Stimulated activated naive CD8-positive, alpha-beta T cell treated with anti-CD3 and anti-CD28 coated beads, Interleukin-15, Interleukin-2, amounts not matched to agents 100 U/mL and 50 U/mL, for 24 hours (primary cell): ENCODE measurements around the gene ZNF579.

Experiments used
- ATAC-seq: fragments of 150-1000 bp; cut with Tn5 transposase; one replicate; pipeline ENCODE4 v1.10.0; 2021
- DNase-seq: peaks from one replicate; pipeline ENCODE4 v3.0.0; 2021

Gene ZNF579

GRCh38 chr19:55611983-55612645 is 31.5 kb upstream of the ZNF579 start:
- DNase-seq (no peak), ATAC-seq (no peak)

GRCh38 chr19:55611300-55611982 is 30.8 kb upstream of the ZNF579 start:
- DNase-seq: no peak
- no peak for ATAC-seq

GRCh38 chr19:55609326-55609725 is 28.7 kb upstream of the ZNF579 start:
- ATAC-seq: no peak
- DNase-seq: no peak

GRCh38 chr19:55606817-55607216 is 26.2 kb upstream of the ZNF579 start:
- no peak for DNase-seq
- ATAC-seq: no peak

GRCh38 chr19:55606471-55606787 is 25.8 kb upstream of the ZNF579 start:
- ATAC-seq (no peak), DNase-seq (no peak)

- ATAC-seq: peak; percentile 55
- peak; percentile 79 for DNase-seq
Measured at GRCh38 chr19:55605637-55606470, 25.2 kb upstream of the ZNF579 start, which contains the start of gene ZNF865. Gene ZNF865 (plus strand): TSS chr19:55605647. CDS start chr19:55613619, 7,972 bp downstream.

GRCh38 chr19:55605207-55605636 is 24.6 kb upstream of the ZNF579 start:
- peak; percentile 79 for ATAC-seq
- DNase-seq: peak; percentile 99

GRCh38 chr19:55603581-55604292 is 23.1 kb upstream of the ZNF579 start:
- ATAC-seq: no peak
- DNase-seq: no peak

- DNase-seq (no peak), ATAC-seq (no peak)
Measured at GRCh38 chr19:55603115-55603514, 22.5 kb upstream of the ZNF579 start.

GRCh38 chr19:55602104-55603001 is 21.7 kb upstream of the ZNF579 start:
- ATAC-seq (no peak), DNase-seq (no peak)

GRCh38 chr19:55601084-55601483 is 20.4 kb upstream of the ZNF579 start:
- no peak for ATAC-seq
- DNase-seq: no peak

GRCh38 chr19:55600662-55601028 is 20.0 kb upstream of the ZNF579 start:
- ATAC-seq (no peak), DNase-seq (no peak)

- peak; percentile 44 for ATAC-seq
Measured at GRCh38 chr19:55599842-55600661, 19.4 kb upstream of the ZNF579 start, which contains the start of gene ZNF524. Gene ZNF524 (plus strand): TSS chr19:55600288. CDS start chr19:55602113, 1,825 bp downstream.

GRCh38 chr19:55599468-55599841 is 18.8 kb upstream of the ZNF579 start, which contains the start of gene FIZ1:
Gene FIZ1 (minus strand): TSS chr19:55599517. CDS start chr19:55597865, 1,652 bp downstream.
- ATAC-seq (peak; percentile 70), DNase-seq (peak; percentile 96)

More at GRCh38 chr19:55599842-55600661, 19.4 kb upstream of the ZNF579 start, which contains the start of gene ZNF524:
- peak; percentile 87 for DNase-seq

GRCh38 chr19:55598719-55599467 is 18.2 kb upstream of the ZNF579 start:
- ATAC-seq: peak; percentile 77
- DNase-seq: peak; percentile 96

- no peak for ATAC-seq
- DNase-seq: no peak
Measured at GRCh38 chr19:55598034-55598433, 17.4 kb upstream of the ZNF579 start.

GRCh38 chr19:55597501-55597921 is 16.9 kb upstream of the ZNF579 start:
- no peak for DNase-seq
- ATAC-seq: no peak

- no peak for DNase-seq
- ATAC-seq: no peak
Measured at GRCh38 chr19:55596304-55596703, 15.7 kb upstream of the ZNF579 start.

GRCh38 chr19:55594996-55595545 is 14.4 kb upstream of the ZNF579 start:
- DNase-seq (no peak), ATAC-seq (no peak)
